Myocyte (in vitro differentiated cells): ENCODE data around the gene NEDD8. TPM values are rescaled to one million over a fixed set of nuclear protein-coding genes. Genes with fewer than 3 reads are reported as not detected.

Experiments
- DNase-seq: peaks from one replicate; pipeline ENCODE4 v3.0.0-alpha.2; 2012; ENCODE audit warnings: low read depth
- total RNA-seq: library from RNA; depleted of rRNA; stranded (reverse); fragments of >200 nt; gene quantifications from 2 replicates; pipeline ENCODE4 v1.2.3, GENCODE V29; 2014

NEDD8 gene
- total RNA-seq, 1 donor from 2014 or later = 196 TPM

- no peak for DNase-seq
Observed at GRCh38 chr14:24182110-24182882, 49.9 kb downstream of the NEDD8 start.

GRCh38 chr14:24181371-24182077 lies 50.6 kb downstream of the NEDD8 start:
- no peak for DNase-seq

GRCh38 chr14:24179961-24180796 lies 52.0 kb downstream of the NEDD8 start:
- DNase-seq = peak; percentile 78

- DNase-seq = peak; percentile 83
Observed at GRCh38 chr14:24179294-24179960, 52.7 kb downstream of the NEDD8 start.

GRCh38 chr14:24178399-24179178 lies 53.6 kb downstream of the NEDD8 start:
- peak; percentile 22 for DNase-seq

GRCh38 chr14:24177891-24178290 lies 54.3 kb downstream of the NEDD8 start:
- DNase-seq = no peak

- no peak for DNase-seq
Observed at GRCh38 chr14:24177041-24177825, 54.9 kb downstream of the NEDD8 start.

- DNase-seq = no peak
Observed at GRCh38 chr14:24176599-24176998, 55.6 kb downstream of the NEDD8 start.

- DNase-seq = peak; percentile 38
Observed at GRCh38 chr14:24172871-24173281, 59.3 kb downstream of the NEDD8 start.

GRCh38 chr14:24172261-24172860 lies 59.8 kb downstream of the NEDD8 start:
- no peak for DNase-seq

GRCh38 chr14:24171422-24172260 lies 60.5 kb downstream of the NEDD8 start, which contains the start of gene REC8:
Gene REC8 (plus strand): TSS chr14:24172080. CDS start chr14:24172553, 473 bp downstream.
- no peak for DNase-seq

GRCh38 chr14:24167469-24168114 lies 64.6 kb downstream of the NEDD8 start:
- DNase-seq = no peak

Other genes with a start within 250 kb of the NEDD8 start
- 5.7 and 5.8 TPM in 2 replicates for gene DHRS4L2, start 243.4 kb downstream of the NEDD8 start, total RNA-seq
- 0.19 TPM in 1 of 2 replicates, not detected in the other for gene CARMIL3, start 180.4 kb downstream of the NEDD8 start, total RNA-seq
- not detected in 2 replicates for gene CPNE6, start 160.8 kb downstream of the NEDD8 start, total RNA-seq
- gene PCK2, start 138.1 kb downstream of the NEDD8 start, total RNA-seq = 8.2 and 8.7 TPM in 2 replicates
- 94.6 and 112 TPM in 2 replicates for gene DCAF11, start 117.6 kb downstream of the NEDD8 start, total RNA-seq
- gene NRL, start 117.4 kb downstream of the NEDD8 start, total RNA-seq = 4.3 and 4.5 TPM in 2 replicates
- gene FITM1, start 101.7 kb downstream of the NEDD8 start, total RNA-seq = 144 and 180 TPM in 2 replicates
- 423 and 428 TPM in 2 replicates for gene PSME1, start 96.2 kb downstream of the NEDD8 start, total RNA-seq
- 18.8 and 25.4 TPM in 2 replicates for gene EMC9, start 90.8 kb downstream of the NEDD8 start, total RNA-seq
- gene PSME2, start 85.8 kb downstream of the NEDD8 start, total RNA-seq = 107 and 129 TPM in 2 replicates
- gene RNF31, start 84.9 kb downstream of the NEDD8 start, total RNA-seq = 57.6 and 60.4 TPM in 2 replicates
- gene IRF9, start 71.1 kb downstream of the NEDD8 start, total RNA-seq = 48.6 and 94.1 TPM in 2 replicates
- gene REC8, start 60.3 kb downstream of the NEDD8 start, total RNA-seq = 1.1 and 1.6 TPM in 2 replicates
- 85.4 and 99.4 TPM in 2 replicates for gene IPO4, start 43.6 kb downstream of the NEDD8 start, total RNA-seq
- gene TM9SF1, start 36.9 kb downstream of the NEDD8 start, total RNA-seq = 59.5 and 76.3 TPM in 2 replicates
- not detected in 2 replicates for gene TSSK4, start 26.7 kb downstream of the NEDD8 start, total RNA-seq
- gene CHMP4A, start 18.9 kb downstream of the NEDD8 start, total RNA-seq = 42.1 and 49.6 TPM in 2 replicates
- 16.6 and 16.7 TPM in 2 replicates for gene MDP1, start 16.3 kb downstream of the NEDD8 start, total RNA-seq
- gene GMPR2, start 562 bp upstream of the NEDD8 start, total RNA-seq = 60.8 and 90.3 TPM in 2 replicates
- gene TINF2, start 10.3 kb upstream of the NEDD8 start, total RNA-seq = 39.2 and 48.7 TPM in 2 replicates
- gene TGM1, start 30.8 kb upstream of the NEDD8 start, total RNA-seq = 0.08 and 0.99 TPM in 2 replicates
- gene RABGGTA, start 39.2 kb upstream of the NEDD8 start, total RNA-seq = 26.3 TPM in 2 replicates
- gene DHRS1, start 67.4 kb upstream of the NEDD8 start, total RNA-seq = 17.5 and 25.1 TPM in 2 replicates
- gene NOP9, start 67.5 kb upstream of the NEDD8 start, total RNA-seq = 27.9 and 28.9 TPM in 2 replicates
- gene CIDEB, start 75.6 kb upstream of the NEDD8 start, total RNA-seq = not detected in 2 replicates
- 2.7 and 3.2 TPM in 2 replicates for gene LTB4R2, start 77.8 kb upstream of the NEDD8 start, total RNA-seq
- gene LTB4R, start 79.1 kb upstream of the NEDD8 start, total RNA-seq = 0.67 and 0.68 TPM in 2 replicates
- gene ADCY4, start 102.7 kb upstream of the NEDD8 start, total RNA-seq = not detected in 2 replicates
- gene RIPK3, start 107.6 kb upstream of the NEDD8 start, total RNA-seq = not detected in 2 replicates
- 19.4 and 23.2 TPM in 2 replicates for gene NFATC4, start 135.8 kb upstream of the NEDD8 start, total RNA-seq
- gene NYNRIN, start 166.6 kb upstream of the NEDD8 start, total RNA-seq = 0.05 and 0.21 TPM in 2 replicates
- gene CBLN3, start 197.3 kb upstream of the NEDD8 start, total RNA-seq = 1.0 and 1.2 TPM in 2 replicates
- 28.0 and 29.6 TPM in 2 replicates for gene KHNYN, start 197.6 kb upstream of the NEDD8 start, total RNA-seq
- 24.2 and 27.5 TPM in 2 replicates for gene SDR39U1, start 210.4 kb upstream of the NEDD8 start, total RNA-seq